OCI-M1 (cell line): ENCODE data around the gene UBFD1.
"Not testable (repeated sequence)": the region's sequence is repeated elsewhere in the genome, so short reads cannot be mapped to it uniquely, and the experiment has no call there.

Experiments used
- DNase-seq: peaks from one replicate; lab custom pipeline; 2025; lab: John Stamatoyannopoulos, UW

The UBFD1 gene

GRCh38 chr16:23608194-23608593 lies 50.7 kb downstream of the UBFD1 start:
- DNase-seq, result no peak

GRCh38 chr16:23609929-23610328 lies 52.4 kb downstream of the UBFD1 start:
- DNase-seq, result no peak

DNA sequence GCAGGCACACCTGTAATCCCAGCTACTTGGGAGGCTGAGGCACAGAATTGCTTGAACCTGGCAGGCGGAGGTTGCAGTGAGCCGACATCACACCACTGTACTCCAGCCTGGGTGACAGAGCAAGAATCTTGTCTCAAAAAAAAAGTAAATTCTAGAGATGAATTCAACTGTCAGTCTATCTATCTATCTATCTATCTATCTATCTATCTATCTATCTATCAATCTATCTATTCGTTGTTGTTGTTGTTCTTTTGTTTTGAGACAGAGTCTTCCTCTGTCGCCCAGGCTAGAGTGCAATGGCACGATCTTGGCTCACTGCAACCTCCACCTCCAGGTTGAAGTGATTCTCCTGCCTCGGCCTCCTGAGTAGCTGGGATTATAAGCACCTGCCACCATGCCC lies 53.4 kb downstream of the UBFD1 start:
- not testable (repeated sequence) for DNase-seq

GRCh38 chr16:23611936-23612335 lies 54.4 kb downstream of the UBFD1 start:
- DNase-seq, result no peak

DNA sequence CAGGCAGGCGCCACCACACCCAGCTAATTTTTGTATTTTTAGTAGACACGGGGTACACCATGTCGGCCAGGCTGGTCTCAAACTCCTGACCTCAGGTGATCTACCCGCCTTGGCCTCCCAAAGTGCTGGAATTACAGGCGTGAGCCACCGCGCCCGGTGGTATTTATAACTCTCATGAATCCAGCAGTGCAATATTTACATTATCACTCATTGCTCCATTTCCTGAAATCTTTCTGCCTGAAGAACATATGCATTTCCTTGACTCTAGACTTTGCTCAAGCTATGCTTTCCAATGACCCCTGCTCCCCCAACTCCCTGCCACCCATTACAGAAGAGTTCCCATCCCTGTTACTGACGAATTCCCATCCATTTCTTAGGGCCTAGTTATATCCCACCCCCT lies 58.3 kb downstream of the UBFD1 start:
- no peak for DNase-seq
